SJSA1 (cell line): ENCODE measurements around the gene MAT2B. TPM values are rescaled to one million over a fixed set of nuclear protein-coding genes. Genes with fewer than 3 reads are reported as not detected.
"Not testable (repeated sequence)": the region's sequence is repeated elsewhere in the genome, so short reads cannot be mapped to it uniquely, and the experiment has no call there.

Source experiments
- DNase-seq, 2 experiments: peaks; one replicate each; pipeline ENCODE4 v3.0.0-alpha.2; 2015 to 2020; ENCODE audit warnings: low spot score in 2 of 2, low read depth in 1 of 2
- H3K27ac ChIP-seq: fragments of 250-450 bp; sonication (Bioruptor Pico); 2 replicates; pipeline ENCODE4 v1.5.1; 2020; ENCODE audit warnings: mild to moderate bottlenecking, moderate library complexity
- H3K27me3 ChIP-seq: fragments of 250-450 bp; sonication (Bioruptor Pico); replicated peaks from 2 replicates; pipeline ENCODE4 v1.5.1; 2020; ENCODE audit warnings: mild to moderate bottlenecking, moderate library complexity
- H3K36me3 ChIP-seq: fragments of 250-450 bp; sonication (Bioruptor Pico); 2 replicates; pipeline ENCODE4 v1.5.1; 2020; ENCODE audit warnings: mild to moderate bottlenecking
- H3K4me1 ChIP-seq: fragments of 250-450 bp; sonication (Bioruptor Pico); replicated peaks from 2 replicates; pipeline ENCODE4 v1.6.1; 2021; ENCODE audit warnings: mild to moderate bottlenecking
- H3K4me3 ChIP-seq: fragments of 250-450 bp; sonication (Bioruptor Pico); 2 replicates; pipeline ENCODE4 v1.5.1; 2020; ENCODE audit warnings: mild to moderate bottlenecking
- H3K9me3 ChIP-seq: fragments of 250-450 bp; sonication (Bioruptor Pico); replicated peaks from 2 replicates; pipeline ENCODE4 v1.5.1; 2020; ENCODE audit warnings: mild to moderate bottlenecking
- total RNA-seq: library from RNA; depleted of rRNA; stranded (reverse); fragments of >200 nt; shearing (Covaris generic); gene quantifications from 2 replicates; pipeline ENCODE4 v1.2.3, GENCODE V29; 2014

The MAT2B gene
- total RNA-seq, 1 experiment from 2014 or later = 97.6 TPM

DNA sequence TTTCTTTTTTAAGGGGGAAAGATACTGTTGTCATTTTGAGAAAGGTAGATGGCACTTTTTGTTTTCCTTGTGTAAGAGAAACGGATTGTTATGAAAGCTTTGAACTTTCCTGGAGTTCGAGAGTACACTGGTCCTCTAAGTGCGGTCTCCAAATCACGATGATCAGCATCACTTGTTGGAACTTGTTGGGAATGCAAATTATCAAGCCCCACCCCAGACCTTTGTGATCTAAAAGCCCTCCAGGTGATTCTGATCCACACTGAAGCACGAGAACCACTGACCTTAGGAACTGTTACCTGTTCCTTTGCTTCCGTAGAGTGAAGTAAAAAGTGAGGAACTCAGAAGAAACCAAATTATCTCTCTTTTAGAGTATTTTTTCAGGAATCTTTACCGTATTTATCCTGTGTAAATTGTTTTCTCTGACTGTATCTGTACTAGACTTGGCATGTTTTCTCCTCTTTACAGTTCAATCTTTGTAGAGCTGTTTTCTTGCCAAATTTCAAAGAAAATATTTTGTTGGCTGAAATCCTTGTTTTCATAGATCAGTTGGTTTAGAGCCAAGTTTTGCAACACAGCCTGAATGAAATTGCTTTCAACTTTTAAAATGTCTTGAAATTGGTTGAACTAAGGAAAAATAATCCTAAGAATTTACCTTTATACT lies 4.0 kb downstream of the MAT2B start:
- Histone ChIP-seq H3K27me3 (no peaks in the 10 kb centered on the region), H3K4me3 (no peak overlapping the region), H3K4me1 (peaks cover 2% of the 10 kb centered on the region; the same call in 1 of the 2 replicates), H3K27ac (no peak overlapping the region), H3K36me3 (peaks cover 27% of the 10 kb centered on the region), H3K9me3 (no peaks in the 10 kb centered on the region)
- DNase-seq = no peak

GRCh38 chr5:163512526-163512925 lies 7.1 kb downstream of the MAT2B start:
- no peaks in the 10 kb centered on the region for H3K4me1 ChIP-seq
- peaks cover 56% of the 10 kb centered on the region for H3K36me3 ChIP-seq
- no peak for DNase-seq
- no peak overlapping the region for H3K4me3 ChIP-seq
- no peaks in the 10 kb centered on the region for H3K9me3 ChIP-seq
- no peak overlapping the region for H3K27ac ChIP-seq
- H3K27me3 ChIP-seq = no peaks in the 10 kb centered on the region

- Histone ChIP-seq H3K27ac (no peak overlapping the region), H3K4me3 (no peak overlapping the region), H3K27me3 (no peaks in the 10 kb centered on the region), H3K4me1 (no peaks in the 10 kb centered on the region), H3K9me3 (no peaks in the 10 kb centered on the region; the same call in 1 of the 2 replicates), H3K36me3 (0 out of 2 replicates have a peak, but pooled peaks cover 3% of the 10 kb centered on the region)
- DNase-seq = no peak
Measured at GRCh38 chr5:163525096-163525495, 19.7 kb downstream of the MAT2B start.

- Histone ChIP-seq H3K27ac (no peak overlapping the region), H3K36me3 (no peaks in the 10 kb centered on the region), H3K4me1 (no peaks in the 10 kb centered on the region), H3K9me3 (no peaks in the 10 kb centered on the region; the same call in 1 of the 2 replicates), H3K4me3 (no peak overlapping the region), H3K27me3 (peaks cover 5% of the 10 kb centered on the region)
- no peak for DNase-seq
Measured at GRCh38 chr5:163529698-163530097, 24.3 kb downstream of the MAT2B start.

DNA sequence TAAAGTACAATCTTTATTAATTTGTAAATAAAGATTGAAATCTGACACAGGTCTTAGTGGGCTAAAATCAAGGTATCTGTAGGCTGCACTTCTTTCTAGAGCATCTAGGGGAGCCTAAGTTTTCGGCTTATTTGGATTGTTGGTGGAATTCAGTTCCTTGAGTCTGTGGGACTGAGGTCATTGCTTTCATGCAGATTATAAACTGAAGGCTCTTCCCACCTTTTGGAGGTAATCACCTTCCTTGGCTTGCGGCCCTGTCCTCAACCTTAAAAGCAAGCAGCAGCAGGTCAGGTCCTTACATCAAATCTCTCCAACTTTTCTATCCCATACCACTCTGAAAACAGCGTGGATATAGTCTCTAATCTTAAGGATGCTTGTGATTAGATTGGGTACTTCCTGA lies 25.9 kb downstream of the MAT2B start:
- no peaks in the 10 kb centered on the region for H3K4me1 ChIP-seq
- H3K36me3 ChIP-seq = no peaks in the 10 kb centered on the region
- no peak for DNase-seq
- H3K27ac ChIP-seq = no peak overlapping the region
- no peaks in the 10 kb centered on the region; the same call in 1 of the 2 replicates for H3K9me3 ChIP-seq
- peaks cover 5% of the 10 kb centered on the region for H3K27me3 ChIP-seq
- no peak overlapping the region for H3K4me3 ChIP-seq

- no peak for DNase-seq
- H3K4me1 ChIP-seq = no peaks in the 10 kb centered on the region
- H3K9me3 ChIP-seq = no peaks in the 10 kb centered on the region
- no peaks in the 10 kb centered on the region for H3K36me3 ChIP-seq
- H3K27me3 ChIP-seq = peaks cover 5% of the 10 kb centered on the region
- no peak overlapping the region for H3K27ac ChIP-seq
- H3K4me3 ChIP-seq = no peak overlapping the region
Measured at GRCh38 chr5:163532171-163533084, 27.0 kb downstream of the MAT2B start.

DNA sequence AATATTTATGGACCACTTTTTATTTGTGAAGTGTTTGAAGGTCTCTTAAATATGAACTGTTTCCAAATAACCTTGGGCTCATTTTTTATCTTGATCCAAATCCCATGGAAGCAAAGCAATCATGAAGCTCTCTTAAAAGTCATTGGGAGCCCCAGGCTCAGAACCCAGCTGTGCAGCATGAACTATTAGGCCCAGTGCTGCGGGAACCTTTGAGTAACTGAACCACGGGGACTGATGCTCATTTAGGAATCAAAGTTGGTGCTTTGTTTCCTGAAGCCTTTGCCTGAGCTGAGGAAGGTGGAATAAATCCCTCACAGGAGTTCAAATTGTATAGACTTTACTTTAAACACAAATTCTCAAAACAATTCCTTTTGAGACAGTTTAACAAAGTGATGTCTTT lies 27.8 kb downstream of the MAT2B start:
- Histone ChIP-seq H3K4me3 (no peak overlapping the region), H3K9me3 (no peaks in the 10 kb centered on the region), H3K27ac (no peak overlapping the region), H3K27me3 (peaks cover 5% of the 10 kb centered on the region), H3K4me1 (no peaks in the 10 kb centered on the region), H3K36me3 (no peaks in the 10 kb centered on the region)
- no peak for DNase-seq

DNA sequence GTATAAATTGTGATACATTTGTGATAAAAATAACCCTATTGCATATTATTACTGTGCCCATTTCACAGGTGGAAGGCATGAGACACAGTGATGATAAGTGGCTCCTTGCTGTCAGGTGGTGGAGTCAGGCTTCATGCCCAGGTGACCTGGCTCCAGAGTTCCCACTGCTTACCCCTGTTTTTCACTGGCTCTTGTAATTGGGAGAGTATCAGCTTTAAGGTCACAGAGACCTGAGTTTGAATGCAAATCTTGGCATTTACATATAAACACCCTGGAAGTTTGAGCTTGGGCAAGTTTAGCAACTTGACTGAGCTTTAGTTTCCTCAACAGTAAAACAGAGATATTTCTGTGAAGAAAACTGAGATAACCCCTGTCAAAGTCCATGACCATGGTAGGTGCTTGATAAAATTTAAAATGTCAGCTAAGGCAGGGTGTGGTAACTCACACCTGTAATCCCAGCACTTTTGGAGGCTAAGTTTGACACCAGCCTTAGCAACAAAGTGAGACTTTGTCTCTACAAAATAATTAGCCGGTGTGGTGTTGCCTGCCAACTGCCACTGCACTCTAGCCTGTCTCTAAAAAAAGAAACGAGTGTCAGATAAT lies 29.2 kb downstream of the MAT2B start:
- no peaks in the 10 kb centered on the region for H3K4me1 ChIP-seq
- peaks cover 5% of the 10 kb centered on the region for H3K27me3 ChIP-seq
- H3K9me3 ChIP-seq = no peaks in the 10 kb centered on the region
- H3K27ac ChIP-seq = no peak overlapping the region
- no peak overlapping the region for H3K4me3 ChIP-seq
- no peaks in the 10 kb centered on the region for H3K36me3 ChIP-seq
- no peak for DNase-seq

DNA sequence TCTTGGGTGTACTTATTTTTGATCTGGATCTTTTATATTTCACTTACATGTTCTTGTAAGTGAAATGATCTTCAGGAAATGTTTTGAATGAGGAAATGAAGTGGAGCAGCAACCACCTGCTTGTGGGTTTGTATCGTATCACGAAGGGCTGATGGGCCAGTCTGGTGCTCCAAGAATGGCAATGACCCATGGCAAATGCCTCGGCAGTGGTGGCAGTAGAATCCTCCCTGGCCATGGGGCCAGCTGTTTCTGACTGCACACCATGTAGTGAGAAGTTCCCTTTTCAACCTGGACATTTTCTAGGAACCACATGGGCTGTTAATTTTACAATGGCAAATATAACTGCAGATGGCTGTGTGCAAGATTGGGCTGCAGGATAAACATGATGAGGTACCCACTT lies 29.9 kb downstream of the MAT2B start:
- no peak overlapping the region for H3K4me3 ChIP-seq
- H3K4me1 ChIP-seq = no peaks in the 10 kb centered on the region
- peaks cover 5% of the 10 kb centered on the region for H3K27me3 ChIP-seq

DNA sequence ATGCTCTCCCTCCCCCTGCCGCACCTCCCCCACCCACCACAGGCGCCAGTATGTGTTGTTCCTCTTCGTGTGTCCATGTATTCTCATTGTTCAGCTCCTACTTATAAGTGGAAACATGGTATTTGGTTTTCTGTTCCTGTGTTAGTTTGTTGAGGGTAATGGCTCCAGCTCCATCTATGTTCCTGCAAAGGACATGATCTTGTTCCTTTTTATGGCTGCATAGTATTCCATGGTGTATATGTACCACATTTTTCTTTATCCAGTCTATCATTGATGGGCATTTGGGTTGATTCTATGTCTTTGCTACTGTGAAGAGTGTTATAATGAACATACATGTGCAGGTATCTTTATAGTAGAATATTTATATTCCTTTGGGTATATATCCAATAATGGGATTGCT lies 31.0 kb downstream of the MAT2B start:
- not testable (repeated sequence) for H3K27ac ChIP-seq, H3K9me3 ChIP-seq, H3K36me3 ChIP-seq, H3K27me3 ChIP-seq, H3K4me3 ChIP-seq, DNase-seq, H3K4me1 ChIP-seq

More for the DNA sequence above, 29.9 kb downstream of the MAT2B start:
- H3K9me3 ChIP-seq = no peaks in the 10 kb centered on the region
- no peak overlapping the region for H3K27ac ChIP-seq
- DNase-seq = no peak
- no peaks in the 10 kb centered on the region for H3K36me3 ChIP-seq

DNA sequence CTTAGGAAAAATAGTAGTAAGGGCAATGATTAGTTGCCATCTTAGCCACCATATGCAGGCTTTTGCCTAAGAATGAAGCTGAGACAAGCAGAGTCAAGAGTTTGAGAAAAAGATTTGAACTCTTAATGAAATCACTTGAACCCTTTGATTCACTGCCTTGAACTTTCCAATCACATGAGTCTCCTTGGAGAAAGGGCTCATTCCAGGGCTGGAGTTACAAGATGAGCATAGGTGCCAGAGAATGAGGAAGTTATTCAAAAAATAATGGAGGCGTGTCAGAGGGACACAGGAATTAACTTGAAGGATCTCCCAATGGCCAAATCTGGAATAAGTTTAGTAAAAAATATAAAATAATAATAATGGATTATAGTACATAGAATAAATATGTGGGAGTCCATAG lies 35.3 kb downstream of the MAT2B start:
- Histone ChIP-seq H3K36me3 (no peaks in the 10 kb centered on the region), H3K4me3 (no peak overlapping the region), H3K27me3 (peaks cover 11% of the 10 kb centered on the region), H3K27ac (no peak overlapping the region), H3K9me3 (no peaks in the 10 kb centered on the region), H3K4me1 (no peaks in the 10 kb centered on the region)
- no peak for DNase-seq

DNA sequence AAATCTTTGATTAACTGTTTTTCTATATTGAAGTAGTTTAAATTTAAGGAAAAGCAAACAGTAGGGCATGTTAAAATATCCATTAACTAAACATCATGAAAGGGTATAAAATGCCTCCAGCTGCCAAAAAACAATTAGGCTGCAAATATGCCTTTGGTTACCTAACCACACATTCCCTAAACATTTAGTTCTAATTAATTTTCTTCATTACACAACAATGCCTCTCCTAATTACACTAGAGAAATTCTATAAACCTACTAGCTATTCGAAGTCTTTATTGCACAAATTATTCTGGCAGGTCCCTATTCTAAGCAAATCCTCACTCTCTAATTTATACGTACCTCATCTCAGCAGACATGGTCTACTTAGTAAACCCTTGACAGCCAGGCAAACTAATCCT lies 37.4 kb downstream of the MAT2B start:
- no peaks in the 10 kb centered on the region for H3K36me3 ChIP-seq
- H3K4me3 ChIP-seq = no peak overlapping the region
- no peaks in the 10 kb centered on the region for H3K4me1 ChIP-seq
- H3K27me3 ChIP-seq = peaks cover 13% of the 10 kb centered on the region
- no peak overlapping the region for H3K27ac ChIP-seq
- H3K9me3 ChIP-seq = no peaks in the 10 kb centered on the region
- no peak for DNase-seq

GRCh38 chr5:163544041-163544440 lies 38.6 kb downstream of the MAT2B start:
- Histone ChIP-seq H3K4me3 (no peak overlapping the region), H3K4me1 (no peaks in the 10 kb centered on the region), H3K27me3 (peaks cover 15% of the 10 kb centered on the region), H3K9me3 (no peaks in the 10 kb centered on the region), H3K27ac (no peak overlapping the region), H3K36me3 (no peaks in the 10 kb centered on the region)
- no peak for DNase-seq

GRCh38 chr5:163544836-163545235 lies 39.4 kb downstream of the MAT2B start:
- Histone ChIP-seq H3K27ac (no peak overlapping the region), H3K9me3 (no peaks in the 10 kb centered on the region), H3K4me3 (no peak overlapping the region), H3K27me3 (peaks cover 15% of the 10 kb centered on the region), H3K36me3 (no peaks in the 10 kb centered on the region), H3K4me1 (no peaks in the 10 kb centered on the region)
- DNase-seq = no peak
